ENCODE data around the gene HOXC5. TPM values are rescaled to one million over a fixed set of nuclear protein-coding genes. Genes with fewer than 3 reads are reported as not detected.

The HOXC5 gene
- total RNA-seq, 1 experiment from 2014 or later = not detected

DNA sequence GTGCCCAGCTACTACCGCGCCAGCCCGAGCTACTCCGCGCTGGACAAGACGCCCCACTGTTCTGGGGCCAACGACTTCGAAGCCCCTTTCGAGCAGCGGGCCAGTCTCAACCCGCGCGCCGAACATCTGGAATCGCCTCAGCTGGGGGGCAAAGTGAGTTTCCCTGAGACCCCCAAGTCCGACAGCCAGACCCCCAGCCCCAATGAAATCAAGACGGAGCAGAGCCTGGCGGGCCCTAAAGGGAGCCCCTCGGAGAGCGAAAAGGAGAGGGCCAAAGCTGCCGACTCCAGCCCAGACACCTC is 47.2 kb upstream of the HOXC5 start:
- H3K23me2 ChIP-seq (ENCODE audit: insufficient read length, low read depth, low read length, poor library complexity, severe bottlenecking) = no peaks in the 10 kb centered on the region
- H4K8ac ChIP-seq (replicated peaks; ENCODE audit: insufficient read length, low read depth, low read length) = no peak overlapping the region
- no peak overlapping the region for H4K5ac ChIP-seq (ENCODE audit: insufficient read length, low read depth, low read length)
- Mint-ChIP-seq H3K4me1 (peaks cover 3 to 8% of the 10 kb centered on the region in 2 experiments; a peak in 2 of 4 replicates), H3K9me3 (peaks cover 3 to 11% of the 10 kb centered on the region in 2 experiments; a peak in 4 of 5 replicates), H3K4me3 (no peak overlapping the region; a peak in 1 of 5 replicates), H3K27ac (no peak overlapping the region), H3K36me3 (ENCODE audit: insufficient read depth in 1 of 3, low read depth in 3 of 3) (no peaks in the 10 kb centered on the region; a peak in 2 of 7 replicates), H3K27me3 (ENCODE audit: low read depth) (peaks cover 100% of the 10 kb centered on the region)
- H2BK15ac ChIP-seq (ENCODE audit: low read depth, low read length) = no peak overlapping the region
- no peaks in the 10 kb centered on the region for H3K79me2 ChIP-seq (ENCODE audit: insufficient read depth, low read length)
- TF ChIP-seq, protein P1, sequence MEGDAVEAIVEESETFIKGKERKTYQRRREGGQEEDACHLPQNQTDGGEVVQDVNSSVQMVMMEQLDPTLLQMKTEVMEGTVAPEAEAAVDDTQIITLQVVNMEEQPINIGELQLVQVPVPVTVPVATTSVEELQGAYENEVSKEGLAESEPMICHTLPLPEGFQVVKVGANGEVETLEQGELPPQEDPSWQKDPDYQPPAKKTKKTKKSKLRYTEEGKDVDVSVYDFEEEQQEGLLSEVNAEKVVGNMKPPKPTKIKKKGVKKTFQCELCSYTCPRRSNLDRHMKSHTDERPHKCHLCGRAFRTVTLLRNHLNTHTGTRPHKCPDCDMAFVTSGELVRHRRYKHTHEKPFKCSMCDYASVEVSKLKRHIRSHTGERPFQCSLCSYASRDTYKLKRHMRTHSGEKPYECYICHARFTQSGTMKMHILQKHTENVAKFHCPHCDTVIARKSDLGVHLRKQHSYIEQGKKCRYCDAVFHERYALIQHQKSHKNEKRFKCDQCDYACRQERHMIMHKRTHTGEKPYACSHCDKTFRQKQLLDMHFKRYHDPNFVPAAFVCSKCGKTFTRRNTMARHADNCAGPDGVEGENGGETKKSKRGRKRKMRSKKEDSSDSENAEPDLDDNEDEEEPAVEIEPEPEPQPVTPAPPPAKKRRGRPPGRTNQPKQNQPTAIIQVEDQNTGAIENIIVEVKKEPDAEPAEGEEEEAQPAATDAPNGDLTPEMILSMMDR (conservative IDR thresholded peaks at IDR 0.05) = no peak
- no peak for DNase-seq
- no peak overlapping the region for H3K27ac ChIP-seq (ENCODE audit: insufficient read length, low read depth, low read length)
- H3T11ph ChIP-seq (ENCODE audit: low read length) = no peak overlapping the region
- H3K79me1 ChIP-seq (ENCODE audit: insufficient read depth, low read depth, low read length, poor library complexity, severe bottlenecking) = no peaks in the 10 kb centered on the region
- no peak overlapping the region for H3K14ac ChIP-seq (ENCODE audit: insufficient read depth, low read length)
- H2BK120ac ChIP-seq (ENCODE audit: low read depth, low read length, poor library complexity, severe bottlenecking) = no peak overlapping the region
- H3K9ac ChIP-seq (ENCODE audit: extremely low read depth, insufficient read length, low read length) = no peak overlapping the region
- no peak overlapping the region for H3K4ac ChIP-seq (ENCODE audit: low read depth, low read length)
- no peak overlapping the region for H3K56ac ChIP-seq (ENCODE audit: insufficient read length, low read depth, low read length)
- no CpG with 5 or more reads among the region's 21 CpGs for WGBS (ENCODE audit: extremely low coverage, insufficient read length, low lambda C conversion rate)
- H2AK5ac ChIP-seq (ENCODE audit: insufficient read length, low read length) = no peak overlapping the region
- no peak overlapping the region for H2BK12ac ChIP-seq (ENCODE audit: insufficient read length, low read depth, low read length)
- no peaks in the 10 kb centered on the region for H3K9me3 ChIP-seq (ENCODE audit: control insufficient read depth, low read depth, low read length)
- H3K4me2 ChIP-seq (ENCODE audit: insufficient read depth, insufficient read length, low read length) = no peak overlapping the region
- H3K4me1 ChIP-seq (ENCODE audit: insufficient read depth, low read length) = no peaks in the 10 kb centered on the region
- H4K20me1 ChIP-seq (ENCODE audit: control insufficient read depth, insufficient read depth, insufficient read length) = no peaks in the 10 kb centered on the region
- no peak overlapping the region for H2AFZ ChIP-seq (ENCODE audit: low read length)
- no peak overlapping the region for H3K23ac ChIP-seq (ENCODE audit: insufficient read length, low read depth, low read length)
- H2BK5ac ChIP-seq (ENCODE audit: insufficient read length, low read length) = no peak overlapping the region
- no peak overlapping the region for H2BK20ac ChIP-seq (ENCODE audit: low read depth, low read length, poor library complexity, severe bottlenecking)
- H4K91ac ChIP-seq (ENCODE audit: insufficient read length, low read depth, low read length) = no peak overlapping the region
- H3K27me3 ChIP-seq (ENCODE audit: insufficient read depth, low read length) = peaks cover 96% of the 10 kb centered on the region
- H3K18ac ChIP-seq (ENCODE audit: insufficient read length, low read depth, low read length) = no peak overlapping the region
